Stimulated activated CD8-positive, alpha-beta memory T cell treated with anti-CD3 and anti-CD28 coated beads, Interleukin-15, amount 100 ng/mL, for 4 hours (primary cell): ENCODE data around the gene GRPEL2.
"Not testable (repeated sequence)": the region's sequence is repeated elsewhere in the genome, so short reads cannot be mapped to it uniquely, and the experiment has no call there.

ENCODE experiments used
- DNase-seq, 2 donors: peaks; one replicate each; pipeline ENCODE4 v3.0.0-alpha.2; 2020; ENCODE audit warnings: low read depth in 2 of 2

The GRPEL2 gene

GRCh38 chr5:149376711-149377447 is 31.6 kb downstream of the GRPEL2 start:
- no peak for DNase-seq

- no peak for DNase-seq
These were observed 33.0 kb downstream of the GRPEL2 start for GRCh38 chr5:149378241-149378820.

- no peak for DNase-seq
These were observed 34.0 kb downstream of the GRPEL2 start, which contains the start of gene IL17B for GRCh38 chr5:149379177-149379761. Gene IL17B (minus strand): TSS chr5:149379292. CDS start chr5:149379225, 67 bp downstream.

DNA sequence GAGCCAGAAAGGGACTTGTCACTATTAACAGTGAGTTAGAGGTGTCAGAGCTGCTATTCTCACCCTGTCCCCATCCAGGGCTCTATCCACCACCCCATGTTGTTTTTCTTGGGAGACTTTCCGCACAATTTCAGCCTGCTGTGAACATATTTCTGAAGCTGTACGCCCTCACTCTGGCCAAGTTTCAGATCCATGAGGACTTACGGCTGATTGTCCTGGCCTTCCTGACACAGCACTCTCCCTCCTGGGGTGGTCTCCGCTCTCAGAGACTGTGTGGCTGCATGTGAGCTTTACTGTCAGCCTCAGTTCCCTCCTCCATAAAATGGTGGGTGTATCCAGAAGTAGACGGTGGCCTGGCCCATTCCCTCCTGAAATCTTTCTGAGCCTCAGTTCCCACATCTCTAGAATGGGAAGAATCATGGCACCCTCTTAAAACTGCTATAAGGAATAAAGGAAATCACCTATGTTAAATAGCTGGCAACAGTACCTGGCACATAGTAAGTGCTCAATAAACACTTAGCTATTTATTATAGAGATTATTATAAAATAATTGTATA is 34.6 kb downstream of the GRPEL2 start:
- no peak for DNase-seq

DNA sequence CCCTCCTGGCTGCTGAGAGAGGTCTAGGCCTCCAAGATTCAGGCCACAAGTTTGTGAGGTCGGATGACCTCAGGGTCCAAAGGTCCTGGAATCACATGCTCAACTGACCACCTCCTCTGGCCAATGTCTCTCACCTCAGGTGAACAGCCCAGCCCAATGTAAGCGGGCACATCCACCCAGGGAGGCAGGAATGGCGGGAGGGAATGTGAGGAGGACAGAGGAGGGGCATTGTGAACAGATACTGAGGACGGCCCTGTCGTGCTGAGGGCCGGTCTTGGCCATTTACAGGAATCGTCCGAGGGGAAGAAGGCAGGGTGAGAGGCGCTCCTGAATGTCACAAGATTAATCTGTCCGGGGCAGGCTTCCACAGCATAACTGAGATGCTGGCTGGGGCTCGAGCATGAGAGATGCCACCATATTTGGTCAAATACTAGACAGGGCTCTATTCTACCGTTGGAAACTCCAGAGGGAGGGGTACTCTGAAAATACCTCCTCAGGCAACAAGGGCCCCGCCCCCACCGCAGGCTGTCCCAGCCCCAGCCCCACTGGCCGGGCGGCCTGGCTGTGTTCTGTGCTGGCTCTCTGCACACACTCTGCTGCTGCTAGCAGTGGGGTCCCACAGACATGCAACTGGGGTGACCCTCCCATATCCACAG is 35.3 kb downstream of the GRPEL2 start:
- no peak for DNase-seq

DNA sequence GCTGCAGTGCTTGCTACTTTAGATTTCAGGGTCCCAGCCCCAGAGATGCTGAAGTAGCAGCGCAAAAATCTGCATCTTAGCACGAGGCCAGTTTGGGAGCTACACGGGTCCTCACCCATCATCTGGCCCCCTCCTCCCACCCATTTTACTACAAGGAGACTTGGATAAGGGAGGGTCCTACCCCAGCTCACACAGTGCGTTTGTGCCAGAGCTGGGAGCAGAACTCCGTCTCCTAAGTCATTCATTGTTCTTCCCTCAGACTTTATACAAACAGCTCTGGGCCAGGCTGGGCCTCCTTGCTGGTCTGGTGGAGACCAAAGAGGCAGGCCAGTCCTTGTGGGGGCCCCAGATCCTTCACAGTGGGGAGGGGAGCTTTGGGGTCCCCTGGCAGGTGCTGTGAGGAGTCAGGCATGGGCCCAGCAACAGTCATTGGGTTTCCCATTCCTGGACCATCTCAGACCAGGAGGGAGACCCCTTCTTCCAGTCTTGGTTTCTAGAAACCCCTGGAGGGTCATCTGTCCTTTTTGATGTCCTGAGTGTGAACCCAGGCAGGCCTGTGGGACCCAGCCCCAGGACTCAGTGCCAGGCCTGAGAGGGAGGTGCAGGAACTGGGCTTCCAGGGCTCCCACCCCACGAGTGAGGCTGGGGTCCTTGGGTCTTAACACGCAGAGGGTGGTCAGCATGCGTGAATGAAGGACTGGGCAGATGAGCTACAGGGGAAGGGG is 36.1 kb downstream of the GRPEL2 start:
- DNase-seq = no peak

GRCh38 chr5:149381986-149382338 is 36.7 kb downstream of the GRPEL2 start:
- DNase-seq = peak; percentile 36 to 46

GRCh38 chr5:149382517-149383220 is 37.4 kb downstream of the GRPEL2 start:
- no peak for DNase-seq

DNA sequence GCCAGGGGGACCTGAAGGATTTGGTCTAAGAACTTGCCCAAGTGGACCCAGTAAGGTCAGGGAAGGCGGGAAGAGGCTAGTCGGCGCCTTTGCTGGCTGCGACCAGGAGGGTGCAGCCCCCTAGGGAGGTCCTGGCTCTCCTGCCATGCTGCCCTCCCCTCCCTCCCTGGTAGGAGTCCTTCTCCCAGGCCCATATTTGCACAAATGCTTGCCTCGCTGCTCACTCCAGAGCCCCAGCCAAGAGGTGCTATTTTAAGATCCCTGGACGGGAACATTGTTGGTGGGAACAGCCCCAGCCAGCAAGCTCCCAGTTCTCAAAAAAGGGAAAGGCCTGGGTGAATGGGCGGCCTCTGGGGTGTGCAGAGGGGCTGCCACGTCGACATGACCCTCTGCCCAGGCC is 38.1 kb downstream of the GRPEL2 start:
- DNase-seq = no peak

- no peak for DNase-seq
These were observed 40.9 kb downstream of the GRPEL2 start for GRCh38 chr5:149386166-149386565.

- DNase-seq = no peak
These were observed 41.9 kb downstream of the GRPEL2 start for GRCh38 chr5:149387081-149387631.

DNA sequence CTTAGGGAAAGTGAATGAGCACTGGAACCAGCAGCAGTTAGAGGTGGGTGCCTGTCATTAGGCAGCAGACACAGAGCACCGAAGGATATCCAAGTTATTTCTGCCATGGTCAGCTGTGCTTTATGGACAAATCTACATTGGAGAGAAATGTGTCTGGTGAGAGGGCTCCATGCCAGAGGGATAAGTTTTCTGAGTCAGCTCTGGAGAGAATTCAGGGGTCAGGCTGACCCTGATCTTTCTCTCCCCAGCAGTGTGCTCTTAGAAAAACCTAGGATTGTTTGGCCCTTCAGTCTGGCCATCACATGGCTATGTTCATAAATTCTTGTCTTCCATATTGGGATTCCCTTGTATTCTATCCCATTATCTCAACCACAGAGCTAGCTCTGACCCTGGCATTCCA is 42.7 kb downstream of the GRPEL2 start:
- DNase-seq = no peak

GRCh38 chr5:149388498-149389190 is 43.3 kb downstream of the GRPEL2 start:
- no peak for DNase-seq

- DNase-seq = no peak
These were observed 44.5 kb downstream of the GRPEL2 start for GRCh38 chr5:149389552-149390495.

GRCh38 chr5:149391076-149391475 is 45.8 kb downstream of the GRPEL2 start:
- not testable (repeated sequence) for DNase-seq

GRCh38 chr5:149391524-149391923 is 46.2 kb downstream of the GRPEL2 start:
- no peak for DNase-seq

GRCh38 chr5:149392718-149393117 is 47.4 kb downstream of the GRPEL2 start:
- no peak for DNase-seq

- not testable (repeated sequence) for DNase-seq
These were observed 49.7 kb downstream of the GRPEL2 start for GRCh38 chr5:149394996-149395395.

DNA sequence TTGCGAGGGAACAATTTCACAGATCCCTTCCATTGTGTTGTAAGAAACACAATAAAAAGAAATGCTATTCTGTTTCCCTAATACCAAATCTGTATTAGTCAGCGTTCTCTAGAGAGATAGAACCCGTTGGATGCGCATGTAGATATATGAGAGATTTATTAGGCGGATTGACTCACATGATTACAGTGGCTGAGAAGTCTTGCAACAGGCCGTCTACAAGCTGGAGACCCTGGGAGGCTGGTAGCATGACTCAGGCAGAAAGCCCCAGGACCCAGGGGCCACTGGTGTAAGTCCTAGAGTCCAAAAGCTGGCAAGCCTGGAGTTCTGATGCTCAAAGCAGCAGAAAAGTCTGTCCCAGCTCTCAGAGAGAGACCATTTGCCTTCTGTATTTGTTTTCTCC is 52.2 kb downstream of the GRPEL2 start:
- no peak for DNase-seq
